ENCODE measurements around the gene ASIC1. TPM values are rescaled to one million over a fixed set of nuclear protein-coding genes. Genes with fewer than 3 reads are reported as not detected.

The ASIC1 gene
- total RNA-seq, 4 donors from 2014 or later: 0.75 to 3.0 (median 0.81) TPM

- WGBS, 2 donors (ENCODE audit: low coverage in 1 of 2): 77 to 97% methylated on average over 7 to 10 of the region's 10 CpGs
- H3K36me3 ChIP-seq: peaks cover 0 to 3% (median 0%) of the 10 kb centered on the region in 4 donors
- H3K27me3 ChIP-seq: no peaks in the 10 kb centered on the region
- intact Hi-C loops (cut with DNase I; ENCODE audit: low total_unique reads) (no loop called here), in situ Hi-C loops (cut with MboI; ENCODE audit: low pct_ligation_motif_present in 1 of 4, low pct_unique_long_range_greater_than_20kb in 1 of 4, low sequenced_read_pairs in 3 of 4) (no loop called here)
- H3K27ac ChIP-seq: peak overlapping the region; percentile 64 to 68 (median 66)
- TF ChIP-seq POLR2AphosphoS5 (IDR thresholded peaks at IDR 0.05) (peak in 1 of 3 donors; percentile 47), CTCF (IDR thresholded peaks at IDR 0.05) (no peak)
- peaks cover 0 to 15% (median 0%) of the 10 kb centered on the region in 4 donors for H3K4me1 ChIP-seq
- H3K9me3 ChIP-seq: no peaks in the 10 kb centered on the region
- DNase-seq: peak; percentile 47
- H3K4me3 ChIP-seq: no peak overlapping the region
These were observed 40.6 kb upstream of the ASIC1 start for GRCh38 chr12:50016501-50017475.

GRCh38 chr12:50017641-50018040 is 39.8 kb upstream of the ASIC1 start:
- intact Hi-C loops (cut with DNase I; ENCODE audit: low total_unique reads): no loop called here
- 86 to 93% methylated on average over 6 of the region's 6 CpGs for WGBS, 2 donors (ENCODE audit: low coverage in 1 of 2)
- no peak overlapping the region for H3K4me3 ChIP-seq
- in situ Hi-C loops (cut with MboI; ENCODE audit: low pct_ligation_motif_present in 1 of 4, low pct_unique_long_range_greater_than_20kb in 1 of 4, low sequenced_read_pairs in 3 of 4): no loop called here
- peak overlapping the region; percentile 64 to 68 (median 66) for H3K27ac ChIP-seq
- peaks cover 0 to 3% (median 0%) of the 10 kb centered on the region in 4 donors for H3K36me3 ChIP-seq
- peaks cover 0 to 15% (median 0%) of the 10 kb centered on the region in 4 donors for H3K4me1 ChIP-seq
- TF ChIP-seq POLR2AphosphoS5 (IDR thresholded peaks at IDR 0.05) (no peak), POLR2A (IDR thresholded peaks at IDR 0.05) (no peak), CTCF (IDR thresholded peaks at IDR 0.05) (no peak)
- DNase-seq: no peak
- H3K9me3 ChIP-seq: no peaks in the 10 kb centered on the region
- H3K27me3 ChIP-seq: no peaks in the 10 kb centered on the region

GRCh38 chr12:50018154-50018553 is 39.2 kb upstream of the ASIC1 start:
- in situ Hi-C loops (cut with MboI; ENCODE audit: low pct_ligation_motif_present in 1 of 4, low pct_unique_long_range_greater_than_20kb in 1 of 4, low sequenced_read_pairs in 3 of 4) (no loop called here), intact Hi-C loops (cut with DNase I; ENCODE audit: low total_unique reads) (no loop called here)
- peaks cover 0 to 3% (median 0%) of the 10 kb centered on the region in 4 donors for H3K36me3 ChIP-seq
- H3K27ac ChIP-seq: peak overlapping the region; percentile 64 to 68 (median 66)
- no peaks in the 10 kb centered on the region for H3K27me3 ChIP-seq
- no peak overlapping the region for H3K4me3 ChIP-seq
- peaks cover 0 to 15% (median 0%) of the 10 kb centered on the region in 4 donors for H3K4me1 ChIP-seq
- H3K9me3 ChIP-seq: no peaks in the 10 kb centered on the region
- TF ChIP-seq POLR2A (IDR thresholded peaks at IDR 0.05): no peak
- no peak for TF ChIP-seq CTCF (IDR thresholded peaks at IDR 0.05)
- TF ChIP-seq POLR2AphosphoS5 (IDR thresholded peaks at IDR 0.05): no peak
- TF ChIP-seq EP300 (IDR thresholded peaks at IDR 0.05; ENCODE audit: low read depth): no peak
- no peak for DNase-seq
- 69 to 84% methylated on average over 3 of the region's 3 CpGs for WGBS, 2 donors (ENCODE audit: low coverage in 1 of 2)

- TF ChIP-seq POLR2AphosphoS5 (IDR thresholded peaks at IDR 0.05) (no peak), CTCF (IDR thresholded peaks at IDR 0.05) (no peak), EP300 (IDR thresholded peaks at IDR 0.05; ENCODE audit: low read depth) (no peak), POLR2A (IDR thresholded peaks at IDR 0.05) (no peak)
- H3K36me3 ChIP-seq: peaks cover 0 to 3% (median 0%) of the 10 kb centered on the region in 4 donors
- intact Hi-C loops (cut with DNase I; ENCODE audit: low total_unique reads): no loop called here
- peaks cover 0 to 16% (median under 1%) of the 10 kb centered on the region in 4 donors for H3K4me1 ChIP-seq
- no peaks in the 10 kb centered on the region for H3K9me3 ChIP-seq
- no peak overlapping the region for H3K4me3 ChIP-seq
- in situ Hi-C loops (cut with MboI; ENCODE audit: low pct_ligation_motif_present in 1 of 4, low pct_unique_long_range_greater_than_20kb in 1 of 4, low sequenced_read_pairs in 3 of 4): no loop called here
- H3K27me3 ChIP-seq: no peaks in the 10 kb centered on the region
- no peak overlapping the region for H3K27ac ChIP-seq
- no peak for DNase-seq
- 94 to 98% methylated on average over 2 of the region's 2 CpGs for WGBS, 2 donors (ENCODE audit: low coverage in 1 of 2)
These were observed 38.4 kb upstream of the ASIC1 start for GRCh38 chr12:50018968-50019367.
